Measurements from ENCODE around the gene ZFP36L1.

GRCh38 chr14:68786491-68787091, 6.3 kb downstream of the ZFP36L1 start:
- TF ChIP-seq, protein P1, sequence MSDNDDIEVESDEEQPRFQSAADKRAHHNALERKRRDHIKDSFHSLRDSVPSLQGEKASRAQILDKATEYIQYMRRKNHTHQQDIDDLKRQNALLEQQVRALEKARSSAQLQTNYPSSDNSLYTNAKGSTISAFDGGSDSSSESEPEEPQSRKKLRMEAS (IDR thresholded peaks at IDR 0.05): no peak
- TF ChIP-seq TCF12 (IDR thresholded peaks at IDR 0.05; ENCODE audit: low read depth) (no peak), REST (IDR thresholded peaks at IDR 0.05; ENCODE audit: low read depth) (no peak)

Data from Ishikawa (cell line).